ENCODE measurements around the gene SPAG6.
"Not testable (repeated sequence)": the region's sequence is repeated elsewhere in the genome, so short reads cannot be mapped to it uniquely, and the experiment has no call there.

The SPAG6 gene

DNA sequence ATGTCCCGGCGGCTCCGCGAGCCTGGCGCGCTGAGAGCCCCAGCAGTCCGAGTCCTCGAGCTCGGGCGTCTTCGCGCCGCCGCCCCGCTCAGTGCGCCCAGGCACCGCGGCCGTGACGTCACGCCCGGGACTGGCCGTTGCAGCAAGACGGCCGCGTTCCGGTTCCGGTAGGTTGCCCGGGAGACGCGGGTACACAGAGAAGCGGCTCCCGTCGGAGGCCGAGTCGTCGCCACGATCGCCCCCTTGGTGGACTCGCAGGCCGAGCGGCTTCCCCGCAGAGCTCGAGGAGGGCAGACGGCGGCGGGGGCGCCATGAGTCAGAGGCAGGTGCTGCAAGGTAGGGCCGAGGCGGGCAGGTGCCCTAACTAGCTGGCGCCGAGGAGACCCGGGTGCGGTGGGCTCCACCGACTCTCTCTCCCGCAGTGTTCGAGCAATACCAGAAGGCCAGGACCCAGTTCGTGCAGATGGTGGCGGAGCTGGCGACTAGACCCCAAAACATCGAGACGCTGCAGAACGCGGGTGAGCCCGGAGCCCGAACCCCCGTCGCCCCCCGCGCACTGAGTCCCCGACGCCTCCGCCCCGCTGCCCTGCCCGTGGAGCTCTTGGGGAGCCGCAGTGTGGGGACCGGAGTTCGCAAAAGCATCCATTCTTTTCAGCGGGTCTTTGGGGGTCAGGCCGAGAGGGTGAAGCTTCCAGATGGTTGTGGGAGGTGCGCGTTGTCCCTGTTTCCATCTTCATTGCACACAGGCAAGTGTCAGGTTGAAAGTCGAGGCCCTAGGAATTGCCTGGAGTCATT lies at the start of gene SPAG6:
Gene SPAG6 (plus strand): TSS at position 196 of the 795 bp plus-strand sequence. CDS start 116 bp downstream, at position 312.
- H3K4me3 Mint-ChIP-seq = peak within 1 kb of the TSS; percentile 71
- H3K27me3 Mint-ChIP-seq = peaks cover 68% of the 10 kb centered on the region
- H3K4me1 Mint-ChIP-seq (ENCODE audit: low read depth) = peaks cover 26% of the 10 kb centered on the region
- H3K36me3 Mint-ChIP-seq (ENCODE audit: low read depth) = peaks cover 4% of the 10 kb centered on the region
- peak within 1 kb of the TSS; percentile 72 for H3K27ac Mint-ChIP-seq
- H3K9me3 Mint-ChIP-seq = peaks cover 5% of the 10 kb centered on the region

DNA sequence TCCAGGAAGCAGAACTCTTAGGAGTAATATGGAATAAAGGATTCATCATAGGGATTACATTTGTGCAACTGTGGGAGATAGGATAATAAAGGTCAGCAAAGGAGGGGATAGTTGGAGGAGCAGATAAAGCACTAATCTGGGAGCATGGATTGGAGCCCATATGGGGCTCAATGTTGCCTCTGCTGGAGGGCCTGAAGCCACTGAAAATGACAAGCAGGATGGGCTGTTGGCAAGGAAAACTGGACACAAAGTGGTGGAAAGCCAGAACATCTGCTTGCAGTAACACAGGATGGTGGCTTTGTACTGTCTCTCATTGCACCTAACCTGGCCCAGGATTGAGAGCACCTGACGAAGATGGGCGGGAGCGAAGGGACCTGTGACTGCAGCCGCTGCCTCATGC lies 44.1 kb upstream of the SPAG6 start:
- H3K27ac Mint-ChIP-seq = no peak overlapping the region
- H3K4me3 Mint-ChIP-seq = no peak overlapping the region
- no peaks in the 10 kb centered on the region for H3K4me1 Mint-ChIP-seq (ENCODE audit: low read depth)
- no peaks in the 10 kb centered on the region for H3K36me3 Mint-ChIP-seq (ENCODE audit: low read depth)
- H3K9me3 Mint-ChIP-seq = no peaks in the 10 kb centered on the region
- H3K27me3 Mint-ChIP-seq = peaks cover 19% of the 10 kb centered on the region

DNA sequence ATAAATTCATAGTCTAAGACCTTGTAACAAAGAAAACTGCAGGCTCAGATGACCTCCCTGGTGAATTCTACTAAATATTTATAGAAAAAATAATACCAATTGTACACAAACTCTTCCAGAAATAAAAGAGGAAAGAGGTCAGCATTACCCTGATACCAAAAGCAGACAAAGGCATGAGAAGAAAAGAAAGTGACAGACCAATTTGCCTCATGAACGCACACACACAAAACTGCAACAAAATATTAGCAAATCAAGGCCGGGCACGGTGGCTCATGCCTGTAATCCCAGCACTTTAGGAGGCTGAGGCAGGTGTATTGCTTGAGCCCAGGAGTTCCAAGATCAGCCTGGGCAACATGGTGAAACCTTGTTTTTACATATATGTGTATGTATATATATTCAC lies 41.8 kb upstream of the SPAG6 start:
- Mint-ChIP-seq H3K4me1 (ENCODE audit: low read depth) (peaks cover 4% of the 10 kb centered on the region), H3K36me3 (ENCODE audit: low read depth) (no peaks in the 10 kb centered on the region), H3K4me3 (no peak overlapping the region), H3K9me3 (no peaks in the 10 kb centered on the region), H3K27ac (no peak overlapping the region), H3K27me3 (peaks cover 15% of the 10 kb centered on the region)

GRCh38 chr10:22305721-22306120 lies 39.6 kb upstream of the SPAG6 start:
- peaks cover 10% of the 10 kb centered on the region for H3K4me1 Mint-ChIP-seq (ENCODE audit: low read depth)

DNA sequence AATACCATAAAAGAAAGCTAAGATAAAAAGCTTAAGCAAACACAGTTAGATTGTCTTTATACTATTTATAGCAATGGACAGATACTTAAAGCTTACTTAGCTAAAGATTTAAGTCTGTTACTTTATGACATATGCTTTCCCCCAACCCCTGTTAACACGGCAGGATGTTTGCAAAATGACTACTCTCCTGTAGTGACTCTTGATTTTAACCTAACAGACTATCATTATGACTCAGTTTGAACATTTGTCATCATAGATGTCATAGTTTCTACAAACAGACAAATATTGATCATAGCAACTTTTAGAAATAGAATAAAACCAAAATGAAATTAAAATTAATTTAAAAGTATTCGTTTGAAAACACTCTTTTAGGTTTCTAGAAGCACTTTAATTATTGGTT lies 36.9 kb upstream of the SPAG6 start:
- Mint-ChIP-seq H3K9me3 (no peaks in the 10 kb centered on the region), H3K27me3 (peaks cover 20% of the 10 kb centered on the region), H3K4me1 (ENCODE audit: low read depth) (peaks cover 10% of the 10 kb centered on the region), H3K27ac (no peak overlapping the region), H3K4me3 (no peak overlapping the region), H3K36me3 (ENCODE audit: low read depth) (no peaks in the 10 kb centered on the region)

More at GRCh38 chr10:22305721-22306120, 39.6 kb upstream of the SPAG6 start:
- peaks cover 15% of the 10 kb centered on the region for H3K27me3 Mint-ChIP-seq
- no peaks in the 10 kb centered on the region for H3K9me3 Mint-ChIP-seq
- H3K27ac Mint-ChIP-seq = no peak overlapping the region
- no peaks in the 10 kb centered on the region for H3K36me3 Mint-ChIP-seq (ENCODE audit: low read depth)
- no peak overlapping the region for H3K4me3 Mint-ChIP-seq

DNA sequence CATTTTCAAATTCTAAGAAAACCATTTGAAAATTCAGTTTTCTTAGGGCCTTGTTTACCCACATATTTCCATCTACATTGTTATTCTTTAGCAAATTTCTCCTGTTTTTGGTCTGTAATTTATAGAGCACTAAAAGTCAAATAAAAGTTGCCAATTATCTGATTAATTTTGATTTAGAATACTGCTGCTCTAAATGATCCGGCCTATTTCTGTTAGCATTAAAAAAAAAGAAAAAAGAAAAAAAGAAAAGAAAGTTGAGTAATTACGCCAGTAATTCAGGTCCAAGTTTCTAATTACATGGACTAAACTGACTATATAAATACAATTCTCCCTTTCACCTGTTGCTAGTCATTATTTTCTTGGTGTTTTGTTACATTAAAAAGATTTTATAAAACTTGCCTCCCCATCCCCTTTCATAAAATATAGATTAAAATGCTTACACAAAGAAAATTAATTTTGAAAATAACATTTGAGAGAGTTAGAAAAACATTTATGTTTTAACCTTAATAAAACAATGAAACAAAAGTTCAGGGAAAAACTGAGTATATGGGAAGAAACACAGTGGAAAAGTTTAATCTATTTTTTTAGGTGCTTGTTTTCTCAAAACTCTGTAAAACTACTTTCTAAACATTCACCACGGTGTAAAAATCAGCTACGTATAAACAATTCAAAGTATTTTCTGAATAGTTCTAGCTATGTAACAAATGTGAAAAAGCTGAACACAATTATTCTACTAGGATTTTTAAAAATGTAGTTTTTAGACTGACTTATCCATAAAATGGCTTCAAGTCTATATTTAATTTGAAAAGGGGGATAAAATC lies 35.9 kb upstream of the SPAG6 start:
- Mint-ChIP-seq H3K36me3 (ENCODE audit: low read depth) (no peaks in the 10 kb centered on the region), H3K27me3 (peaks cover 20% of the 10 kb centered on the region), H3K4me1 (ENCODE audit: low read depth) (peaks cover 10% of the 10 kb centered on the region), H3K27ac (no peak overlapping the region), H3K4me3 (no peak overlapping the region), H3K9me3 (no peaks in the 10 kb centered on the region)

DNA sequence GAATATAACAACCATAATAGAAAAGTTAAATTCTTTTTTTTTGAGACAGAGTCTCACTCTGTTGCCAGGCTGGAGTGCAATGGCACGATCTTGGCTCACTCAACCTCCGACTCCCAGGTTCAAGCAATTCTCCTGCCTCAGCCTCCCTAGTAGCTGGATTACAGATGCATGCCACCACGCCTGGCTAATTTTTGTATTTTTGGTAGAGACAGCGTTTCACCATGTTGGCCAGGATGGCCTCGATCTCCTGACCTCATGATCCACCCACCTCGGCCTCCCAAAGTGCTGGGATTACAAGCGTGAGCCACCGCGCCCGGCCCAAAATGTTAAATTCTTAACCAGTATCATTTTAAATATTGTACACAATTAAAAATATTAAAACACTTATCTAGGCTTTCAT lies 35.3 kb upstream of the SPAG6 start:
- peaks cover 15% of the 10 kb centered on the region for H3K4me1 Mint-ChIP-seq (ENCODE audit: low read depth)
- H3K9me3 Mint-ChIP-seq; H3K4me3 Mint-ChIP-seq; H3K36me3 Mint-ChIP-seq (ENCODE audit: low read depth); H3K27ac Mint-ChIP-seq: not testable (repeated sequence)
- H3K27me3 Mint-ChIP-seq = peaks cover 24% of the 10 kb centered on the region

GRCh38 chr10:22310928-22311327 lies 34.4 kb upstream of the SPAG6 start:
- H3K4me3 Mint-ChIP-seq = no peak overlapping the region
- H3K27me3 Mint-ChIP-seq = peaks cover 29% of the 10 kb centered on the region
- no peaks in the 10 kb centered on the region for H3K36me3 Mint-ChIP-seq (ENCODE audit: low read depth)
- peaks cover 24% of the 10 kb centered on the region for H3K4me1 Mint-ChIP-seq (ENCODE audit: low read depth)
- no peak overlapping the region for H3K27ac Mint-ChIP-seq
- no peaks in the 10 kb centered on the region for H3K9me3 Mint-ChIP-seq

DNA sequence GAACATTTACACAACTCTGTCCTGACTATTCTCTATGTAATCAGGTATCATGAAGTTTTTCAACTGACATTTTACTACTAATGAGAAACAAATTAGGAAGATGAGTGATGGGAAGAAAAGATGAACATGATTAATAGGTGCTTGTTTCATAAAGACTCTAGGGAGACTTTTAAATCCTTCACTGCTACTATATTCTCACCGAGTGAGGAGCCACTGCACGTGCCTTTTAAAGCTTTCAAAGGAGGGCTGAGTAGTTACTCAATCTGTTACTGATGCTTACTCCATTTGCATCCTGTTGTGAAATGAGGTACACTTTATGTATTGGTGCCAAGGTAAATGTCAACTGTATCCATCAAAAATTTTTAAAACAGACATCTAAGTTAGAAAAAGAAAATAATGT lies 30.4 kb upstream of the SPAG6 start:
- Mint-ChIP-seq H3K27ac (no peak overlapping the region), H3K9me3 (no peaks in the 10 kb centered on the region), H3K4me3 (peak overlapping the region; percentile 90), H3K36me3 (ENCODE audit: low read depth) (peaks cover 6% of the 10 kb centered on the region), H3K4me1 (ENCODE audit: low read depth) (peaks cover 43% of the 10 kb centered on the region), H3K27me3 (peaks cover 37% of the 10 kb centered on the region)

GRCh38 chr10:22315455-22316285 lies 29.6 kb upstream of the SPAG6 start:
- Mint-ChIP-seq H3K27me3 (peaks cover 41% of the 10 kb centered on the region), H3K4me1 (ENCODE audit: low read depth) (peaks cover 47% of the 10 kb centered on the region), H3K36me3 (ENCODE audit: low read depth) (peaks cover 6% of the 10 kb centered on the region)

GRCh38 chr10:22316286-22317075 lies 28.8 kb upstream of the SPAG6 start, which contains the start of gene COMMD3:
TSS of gene COMMD3 (plus strand) at chr10:22316388. CDS start at chr10:22316418, 30 bp downstream.
- Mint-ChIP-seq H3K9me3 (no peaks in the 10 kb centered on the region), H3K4me3 (peak within 1 kb of the TSS; percentile 90), H3K36me3 (ENCODE audit: low read depth) (peaks cover 6% of the 10 kb centered on the region), H3K27ac (peak within 1 kb of the TSS; percentile 93), H3K27me3 (peaks cover 41% of the 10 kb centered on the region), H3K4me1 (ENCODE audit: low read depth) (peaks cover 47% of the 10 kb centered on the region)

More at GRCh38 chr10:22315455-22316285, 29.6 kb upstream of the SPAG6 start:
- peak overlapping the region; percentile 90 for H3K4me3 Mint-ChIP-seq
- H3K9me3 Mint-ChIP-seq = no peaks in the 10 kb centered on the region
- peak overlapping the region; percentile 93 for H3K27ac Mint-ChIP-seq

GRCh38 chr10:22317076-22317370 lies 28.3 kb upstream of the SPAG6 start:
- no peaks in the 10 kb centered on the region for H3K9me3 Mint-ChIP-seq
- H3K4me1 Mint-ChIP-seq (ENCODE audit: low read depth) = peaks cover 47% of the 10 kb centered on the region
- H3K36me3 Mint-ChIP-seq (ENCODE audit: low read depth) = peaks cover 6% of the 10 kb centered on the region
- H3K4me3 Mint-ChIP-seq = peak overlapping the region; percentile 90
- peaks cover 37% of the 10 kb centered on the region for H3K27me3 Mint-ChIP-seq
- peak overlapping the region; percentile 88 for H3K27ac Mint-ChIP-seq

GRCh38 chr10:22317771-22318565 lies 27.3 kb upstream of the SPAG6 start:
- Mint-ChIP-seq H3K4me3 (peak overlapping the region; percentile 90), H3K27ac (peak overlapping the region; percentile 31), H3K4me1 (ENCODE audit: low read depth) (peaks cover 55% of the 10 kb centered on the region), H3K9me3 (no peaks in the 10 kb centered on the region), H3K27me3 (peaks cover 45% of the 10 kb centered on the region), H3K36me3 (ENCODE audit: low read depth) (peaks cover 11% of the 10 kb centered on the region)
